IMR-90 (cell line): ENCODE results near the gene ZKSCAN1. TPM values are rescaled to one million over a fixed set of nuclear protein-coding genes. Genes with fewer than 3 reads are reported as not detected.

Source experiments
- ATAC-seq: fragments of 200-7000 bp; cut with Tn5 transposase; 2 replicates; pipeline ENCODE4 v1.9.1; 2020; ENCODE audit warnings: low read depth, mild to moderate bottlenecking, moderate library complexity
- BruUV-seq: library from RNA; stranded (reverse); fragments of 400-500 nt; replicated peaks from 2 replicates; lab custom pipeline; 2021; lab: Mats Ljungman, UMichigan
- CTCF ChIA-PET: fragments of 300-600 bp; formaldehyde crosslinking; extraction: SDS; loops from one replicate; lab custom pipeline; 2021; ENCODE audit warnings: antibody characterized with exemption; lab: Yijun Ruan, JAX
- POLR2A ChIA-PET: fragments of 300-600 bp; sonication (Branson Sonifier 250); formaldehyde crosslinking; loops from one replicate; lab custom pipeline; 2022; ENCODE audit warnings: antibody characterized with exemption; ENCODE audit not compliant: unreplicated experiment; lab: Charles Lee
- DNase-seq: peaks from one replicate; pipeline ENCODE4 v3.0.0; 2013
- H2AFZ ChIP-seq: replicated peaks from 2 replicates; pipeline ENCODE3; 2013; ENCODE audit warnings: low read length, mild to moderate bottlenecking; ENCODE audit not compliant: poor library complexity
- H2AK5ac ChIP-seq: 2 replicates; pipeline ENCODE4 v1.6.1; 2013; ENCODE audit warnings: low read depth, low read length, inconsistent platforms
- H2AK9ac ChIP-seq: replicated peaks from 2 replicates; pipeline ENCODE3; 2013; ENCODE audit warnings: mild to moderate bottlenecking, low read depth, low read length, moderate library complexity; ENCODE audit not compliant: poor library complexity
- H2BK120ac ChIP-seq: 2 replicates; pipeline ENCODE4 v1.6.1; 2013; ENCODE audit warnings: low read depth, low read length, inconsistent platforms
- H2BK15ac ChIP-seq: 3 replicates; pipeline ENCODE4 v1.6.1; 2013; ENCODE audit warnings: low read depth, low read length, inconsistent platforms
- H2BK20ac ChIP-seq: 2 replicates; pipeline ENCODE4 v1.6.1; 2013; ENCODE audit warnings: low read depth, mild to moderate bottlenecking, inconsistent platforms, low read length, moderate library complexity
- H2BK5ac ChIP-seq: 2 replicates; pipeline ENCODE4 v1.6.1; 2013; ENCODE audit warnings: mild to moderate bottlenecking, low read depth, low read length, inconsistent platforms; ENCODE audit not compliant: poor library complexity, severe bottlenecking
- H3K14ac ChIP-seq: replicated peaks from 2 replicates; pipeline ENCODE4 v1.6.1; 2013; ENCODE audit warnings: low read depth, low read length, inconsistent platforms
- H3K18ac ChIP-seq: 2 replicates; pipeline ENCODE4 v1.6.1; 2013; ENCODE audit warnings: low read depth, low read length, control low read depth
- H3K23ac ChIP-seq: 2 replicates; pipeline ENCODE4 v1.6.1; 2013; ENCODE audit warnings: low read depth, low read length, inconsistent platforms
- H3K27ac ChIP-seq: 2 replicates; pipeline ENCODE4 v1.5.1; 2013; ENCODE audit warnings: mild to moderate bottlenecking, control low read depth, low read length; ENCODE audit not compliant: insufficient read depth
- H3K27me3 ChIP-seq: 2 replicates; pipeline ENCODE4 v1.6.1; 2013; ENCODE audit warnings: low read length; ENCODE audit not compliant: control insufficient read depth, insufficient read depth
- H3K36me3 ChIP-seq: 2 replicates; pipeline ENCODE4 v1.6.1; 2013; ENCODE audit warnings: low read length, mixed read lengths; ENCODE audit not compliant: control insufficient read depth, insufficient read depth
- H3K4ac ChIP-seq: 2 replicates; pipeline ENCODE4 v1.6.1; 2013; ENCODE audit warnings: low read depth, low read length, inconsistent platforms
- H3K4me1 ChIP-seq: 2 replicates; pipeline ENCODE4 v1.6.1; 2013; ENCODE audit warnings: low read length, mixed read lengths; ENCODE audit not compliant: control insufficient read depth, insufficient read depth
- H3K4me2 ChIP-seq: 2 replicates; pipeline ENCODE4 v1.6.1; 2013; ENCODE audit warnings: low read depth, mild to moderate bottlenecking, control low read depth, low read length, moderate library complexity
- H3K4me3 ChIP-seq: 2 replicates; pipeline ENCODE4 v1.5.1; 2013; ENCODE audit warnings: low read depth, mild to moderate bottlenecking, control low read depth, low read length, moderate library complexity; ENCODE audit not compliant: insufficient read depth
- H3K56ac ChIP-seq: 2 replicates; pipeline ENCODE4 v1.6.1; 2013; ENCODE audit warnings: low read length, inconsistent platforms; ENCODE audit not compliant: insufficient read depth; ENCODE audit errors: extremely low read depth
- H3K79me1 ChIP-seq, 2 experiments: 2 replicates each; pipeline ENCODE4 v1.6.1; 2013; ENCODE audit warnings: low read length in 2 of 2, inconsistent platforms in 1 of 2, low read depth in 1 of 2
- H3K9ac ChIP-seq: 2 replicates; pipeline ENCODE4 v1.6.1; 2013; ENCODE audit warnings: low read depth, low read length, control low read depth
- H3K9me1 ChIP-seq: 2 replicates; pipeline ENCODE4 v1.6.1; 2013; ENCODE audit warnings: low read length, inconsistent platforms; ENCODE audit not compliant: insufficient read depth
- H3K9me3 ChIP-seq: 2 replicates; pipeline ENCODE4 v1.6.1; 2013; ENCODE audit warnings: low read length; ENCODE audit not compliant: control insufficient read depth, insufficient read depth
- H4K20me1 ChIP-seq: 2 replicates; pipeline ENCODE4 v1.6.1; 2013; ENCODE audit warnings: low read length, inconsistent platforms; ENCODE audit not compliant: insufficient read depth
- H4K5ac ChIP-seq: 2 replicates; pipeline ENCODE4 v1.6.1; 2013; ENCODE audit warnings: mild to moderate bottlenecking, low read depth, low read length, control low read depth
- H4K8ac ChIP-seq, 2 experiments: 2 replicates each; pipeline ENCODE4 v1.6.1; 2013; ENCODE audit warnings: low read depth in 2 of 2, low read length in 2 of 2, control low read depth in 1 of 2, inconsistent platforms in 1 of 2
- H4K91ac ChIP-seq: 2 replicates; pipeline ENCODE4 v1.6.1; 2013; ENCODE audit warnings: low read depth, low read length, inconsistent platforms; ENCODE audit not compliant: insufficient read depth
- BHLHE40 ChIP-seq: fragments of 150-350 bp; IDR thresholded peaks from 2 replicates; pipeline ENCODE4 v1.6.1; 2016; ENCODE audit warnings: mild to moderate bottlenecking, low read depth, low read length
- CEBPB ChIP-seq: IDR thresholded peaks from 2 replicates; pipeline ENCODE4 v1.6.1; 2012; ENCODE audit warnings: low read depth, low read length, improper control_type of control experiment
- CHD1 ChIP-seq: IDR thresholded peaks from 2 replicates; pipeline ENCODE4 v1.6.1; 2012; ENCODE audit warnings: low read depth, low read length, improper control_type of control experiment
- FOS ChIP-seq: fragments of 150-350 bp; IDR thresholded peaks from 2 replicates; pipeline ENCODE4 v1.6.1; 2016; ENCODE audit warnings: low read depth, low read length
- MAFK ChIP-seq: IDR thresholded peaks from 2 replicates; pipeline ENCODE4 v1.6.1; 2012; ENCODE audit warnings: low read depth, low read length, improper control_type of control experiment
- MAZ ChIP-seq: IDR thresholded peaks from 2 replicates; pipeline ENCODE4 v1.6.1; 2012; ENCODE audit warnings: low read depth, mild to moderate bottlenecking, low read length, improper control_type of control experiment, moderate library complexity, borderline replicate concordance
- MXI1 ChIP-seq: IDR thresholded peaks from 2 replicates; pipeline ENCODE4 v1.6.1; 2012; ENCODE audit warnings: low read depth, mild to moderate bottlenecking, low read length, moderate library complexity, borderline replicate concordance
- NFE2L2 ChIP-seq: fragments of 150-350 bp; IDR thresholded peaks from 2 replicates; pipeline ENCODE4 v1.6.1; 2016; ENCODE audit warnings: low read depth, mild to moderate bottlenecking, low read length
- POLR2A ChIP-seq: IDR thresholded peaks from 2 replicates; pipeline ENCODE4 v1.6.1; 2012; ENCODE audit warnings: mild to moderate bottlenecking, low read depth, low read length
- RCOR1 ChIP-seq: IDR thresholded peaks from 2 replicates; pipeline ENCODE4 v1.6.1; 2012; ENCODE audit warnings: mild to moderate bottlenecking, low read length, improper control_type of control experiment; ENCODE audit not compliant: insufficient replicate concordance
- RFX5 ChIP-seq: IDR thresholded peaks from 2 replicates; pipeline ENCODE4 v1.8.0; 2012; ENCODE audit warnings: low read depth, mild to moderate bottlenecking, low read length, moderate library complexity
- SMC3 ChIP-seq: fragments of 150-350 bp; IDR thresholded peaks from 2 replicates; pipeline ENCODE4 v1.6.1; 2016; ENCODE audit warnings: low read depth, mild to moderate bottlenecking, antibody characterized with exemption, low read length, moderate library complexity
- WGBS, 2 experiments: methylation state at CpG; one replicate each; pipeline versions ENCODE4 v1.1.5 to v1.1.7; 2013; ENCODE audit warnings: missing lambda C conversion rate in 2 of 2; ENCODE audit not compliant: insufficient read length in 1 of 2; ENCODE audit errors: extremely low coverage in 2 of 2; 5-methylcytosine and 5-hydroxymethylcytosine counted together
- dilution Hi-C: fragments of 300-500 bp; cut with HindIII; formaldehyde crosslinking; loops from one replicate; pipeline ENCODE4 v1.14.3; 2018; ENCODE audit warnings: low sequenced_read_pairs; ENCODE audit not compliant: unreplicated experiment
- in situ Hi-C: fragments of 300-500 bp; cut with MboI; formaldehyde crosslinking; loops from 3 replicates; pipeline ENCODE4 v1.14.3; 2019; ENCODE audit warnings: low sequenced_read_pairs, inconsistent platforms, mixed read lengths
- intact Hi-C: fragments of 100-400 bp; cut with micrococcal nuclease; formaldehyde crosslinking; loops from 2 replicates; pipeline ENCODE4 v1.10.0; 2022
- polyA plus RNA-seq, 3 experiments: library from polyadenylated mRNA; depleted of rRNA; stranded (reverse); fragments of >200 nt; gene quantifications; 2 replicates each; pipeline ENCODE4 v1.2.3, GENCODE V29; 2012; ENCODE audit warnings: low replicate concordance in 1 of 3
- total RNA-seq: library from RNA; depleted of rRNA; stranded (reverse); fragments of >200 nt; gene quantifications from 2 replicates; pipeline ENCODE4 v1.2.3, GENCODE V29; 2012
- TF ChIP-seq, protein P1 (sequence below): fragments of 150-350 bp; IDR thresholded peaks from 2 replicates; pipeline ENCODE4 v1.6.1; 2016; ENCODE audit warnings: low read depth, mild to moderate bottlenecking, low read length, moderate library complexity, borderline replicate concordance
- TF ChIP-seq, protein P2 (sequence below): conservative IDR thresholded peaks from 2 replicates; pipeline ENCODE4 v1.5.1; 2012; ENCODE audit warnings: mild to moderate bottlenecking, low read depth, low read length, improper control_type of control experiment
- TF ChIP-seq, protein P3 (sequence below): fragments of 150-350 bp; IDR thresholded peaks from 2 replicates; pipeline ENCODE4 v1.6.1; 2017; ENCODE audit warnings: mild to moderate bottlenecking, antibody characterized with exemption, low read length, low read depth

Gene ZKSCAN1
- total and polyA plus RNA-seq, 2 of the 4 experiments (the other 2 are of a cell fraction) = 13.7 to 40.7 TPM

DNA sequence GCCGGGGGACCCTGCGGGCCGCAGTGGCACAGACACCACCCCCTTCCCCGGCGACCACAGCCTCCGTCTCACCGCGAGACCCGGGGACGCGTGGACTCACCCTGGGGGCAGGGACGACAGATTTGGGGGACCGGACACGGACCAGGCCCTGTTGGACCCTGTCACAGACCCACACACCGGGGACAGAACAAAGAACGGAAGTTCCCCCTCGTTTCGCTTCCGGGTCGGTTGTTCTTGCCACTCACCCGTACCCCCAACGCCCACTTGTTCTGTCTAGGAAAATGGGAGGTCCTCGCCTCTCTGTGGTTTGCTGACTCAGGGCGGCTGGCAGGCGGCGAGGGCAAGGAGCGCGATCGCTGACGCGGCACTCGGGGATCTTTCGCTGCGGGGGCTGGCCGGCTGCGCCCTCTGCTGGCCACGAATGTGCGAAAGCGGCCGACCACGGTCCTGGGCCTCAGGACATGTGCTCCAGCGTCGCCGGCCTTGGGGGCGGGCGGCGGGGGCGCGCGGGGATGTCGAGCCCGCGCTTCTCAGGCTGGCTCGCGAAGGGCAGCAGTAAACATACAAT is 66.2 kb downstream of the ZKSCAN1 start, which contains the start of gene ZNF3:
Gene ZNF3, minus strand, starts transcription at position 189 of the 568 bp plus-strand sequence. CDS start 4,366 bp downstream, outside the sequence.
- 0% methylated on average over 4 of the region's 55 CpGs; no CpG with 5 or more reads in 1 of the 2 experiments for WGBS, 2 experiments
- Histone ChIP-seq H4K8ac (peak within 1 kb of the TSS; percentile 36 to 96), H2BK120ac (peak within 1 kb of the TSS; percentile 82), H2AFZ (peak within 1 kb of the TSS; percentile 97), H3K23ac (peak within 1 kb of the TSS; percentile 73), H3K79me1 (peaks cover 11 to 35% of the 10 kb centered on the region in 2 experiments), H3K18ac (peak within 1 kb of the TSS; percentile 39; the same call in 1 of the 2 replicates), H3K4me3 (peak within 1 kb of the TSS; percentile 73), H3K4me1 (peaks cover 9% of the 10 kb centered on the region), H2BK15ac (peak within 1 kb of the TSS; percentile 16), H2AK5ac (peak within 1 kb of the TSS; percentile 84), H3K56ac (peak within 1 kb of the TSS; percentile 83), H2AK9ac (peak within 1 kb of the TSS; percentile 99), H3K27ac (peak within 1 kb of the TSS; percentile 87), H3K4ac (peak within 1 kb of the TSS; percentile 98), H3K14ac (peak within 1 kb of the TSS; percentile 91), H4K5ac (peak within 1 kb of the TSS; percentile 76), H4K91ac (peak within 1 kb of the TSS; percentile 93), H3K27me3 (no peaks in the 10 kb centered on the region), H2BK5ac (peak within 1 kb of the TSS; percentile 78), H3K9ac (peak within 1 kb of the TSS; percentile 87), H3K9me3 (peaks cover 1% of the 10 kb centered on the region; the same call in 1 of the 2 replicates), H4K20me1 (peaks cover 21% of the 10 kb centered on the region), H3K36me3 (peaks cover 24% of the 10 kb centered on the region), H3K4me2 (peak within 1 kb of the TSS; percentile 89), H3K9me1 (peaks cover 9% of the 10 kb centered on the region), H2BK20ac (peak within 1 kb of the TSS; percentile 57; the same call in 1 of the 2 replicates)
- ATAC-seq (peak; percentile 90), DNase-seq (peak; percentile 99)
- POLR2A ChIA-PET = no interaction called here
- CTCF ChIA-PET = no interaction called here
- in situ Hi-C loops (no loop called here), intact Hi-C loops (loop anchor here (1.0 kb wide), 1 partner anchor 87 kb away; no protein-coding TSS in a partner anchor), dilution Hi-C loops (no loop called here)
- BruUV-seq = no TSS peak
- TF ChIP-seq, protein P1, sequence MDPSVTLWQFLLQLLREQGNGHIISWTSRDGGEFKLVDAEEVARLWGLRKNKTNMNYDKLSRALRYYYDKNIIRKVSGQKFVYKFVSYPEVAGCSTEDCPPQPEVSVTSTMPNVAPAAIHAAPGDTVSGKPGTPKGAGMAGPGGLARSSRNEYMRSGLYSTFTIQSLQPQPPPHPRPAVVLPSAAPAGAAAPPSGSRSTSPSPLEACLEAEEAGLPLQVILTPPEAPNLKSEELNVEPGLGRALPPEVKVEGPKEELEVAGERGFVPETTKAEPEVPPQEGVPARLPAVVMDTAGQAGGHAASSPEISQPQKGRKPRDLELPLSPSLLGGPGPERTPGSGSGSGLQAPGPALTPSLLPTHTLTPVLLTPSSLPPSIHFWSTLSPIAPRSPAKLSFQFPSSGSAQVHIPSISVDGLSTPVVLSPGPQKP = no peak
- TF ChIP-seq FOS (peak; percentile 90), POLR2A (peak; percentile 90), MXI1 (peak; percentile 85), MAFK (peak; percentile 97), MAZ (peak; percentile 92; the same call in 1 of the 2 replicates), RCOR1 (no peak), SMC3 (peak; percentile 73), BHLHE40 (peak; percentile 67), CEBPB (no peak), CHD1 (no peak), RFX5 (no peak), NFE2L2 (peak; percentile 92)
- TF ChIP-seq, protein P2, sequence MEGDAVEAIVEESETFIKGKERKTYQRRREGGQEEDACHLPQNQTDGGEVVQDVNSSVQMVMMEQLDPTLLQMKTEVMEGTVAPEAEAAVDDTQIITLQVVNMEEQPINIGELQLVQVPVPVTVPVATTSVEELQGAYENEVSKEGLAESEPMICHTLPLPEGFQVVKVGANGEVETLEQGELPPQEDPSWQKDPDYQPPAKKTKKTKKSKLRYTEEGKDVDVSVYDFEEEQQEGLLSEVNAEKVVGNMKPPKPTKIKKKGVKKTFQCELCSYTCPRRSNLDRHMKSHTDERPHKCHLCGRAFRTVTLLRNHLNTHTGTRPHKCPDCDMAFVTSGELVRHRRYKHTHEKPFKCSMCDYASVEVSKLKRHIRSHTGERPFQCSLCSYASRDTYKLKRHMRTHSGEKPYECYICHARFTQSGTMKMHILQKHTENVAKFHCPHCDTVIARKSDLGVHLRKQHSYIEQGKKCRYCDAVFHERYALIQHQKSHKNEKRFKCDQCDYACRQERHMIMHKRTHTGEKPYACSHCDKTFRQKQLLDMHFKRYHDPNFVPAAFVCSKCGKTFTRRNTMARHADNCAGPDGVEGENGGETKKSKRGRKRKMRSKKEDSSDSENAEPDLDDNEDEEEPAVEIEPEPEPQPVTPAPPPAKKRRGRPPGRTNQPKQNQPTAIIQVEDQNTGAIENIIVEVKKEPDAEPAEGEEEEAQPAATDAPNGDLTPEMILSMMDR = peak; percentile 95
- TF ChIP-seq, protein P3, sequence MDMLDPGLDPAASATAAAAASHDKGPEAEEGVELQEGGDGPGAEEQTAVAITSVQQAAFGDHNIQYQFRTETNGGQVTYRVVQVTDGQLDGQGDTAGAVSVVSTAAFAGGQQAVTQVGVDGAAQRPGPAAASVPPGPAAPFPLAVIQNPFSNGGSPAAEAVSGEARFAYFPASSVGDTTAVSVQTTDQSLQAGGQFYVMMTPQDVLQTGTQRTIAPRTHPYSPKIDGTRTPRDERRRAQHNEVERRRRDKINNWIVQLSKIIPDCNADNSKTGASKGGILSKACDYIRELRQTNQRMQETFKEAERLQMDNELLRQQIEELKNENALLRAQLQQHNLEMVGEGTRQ = peak; percentile 54
